Activated CD4-positive, alpha-beta T cell treated with anti-CD3 and anti-CD28 coated beads, Interleukin-2, amount 50 U/mL, for 4 hours (primary cell): ENCODE data around the gene EHD1.

Experiments
- DNase-seq, 2 experiments: peaks; one replicate each; pipeline ENCODE4 v3.0.0-alpha.2; 2020

EHD1 gene

GRCh38 chr11:64841592-64842365 is 36.6 kb downstream of the EHD1 start:
- no peak for DNase-seq

- no peak for DNase-seq
Measured at GRCh38 chr11:64839887-64840782, 38.3 kb downstream of the EHD1 start.

- no peak for DNase-seq
Measured at GRCh38 chr11:64839335-64839734, 39.1 kb downstream of the EHD1 start.

- no peak for DNase-seq
Measured at GRCh38 chr11:64838600-64839334, 39.7 kb downstream of the EHD1 start.

GRCh38 chr11:64837887-64838351 is 40.5 kb downstream of the EHD1 start:
- DNase-seq = no peak

GRCh38 chr11:64836448-64837072 is 41.9 kb downstream of the EHD1 start:
- no peak for DNase-seq

- no peak for DNase-seq
Measured at GRCh38 chr11:64835616-64836447, 42.6 kb downstream of the EHD1 start.

GRCh38 chr11:64834723-64835615 is 43.5 kb downstream of the EHD1 start:
- DNase-seq = no peak

- DNase-seq = no peak
Measured at GRCh38 chr11:64834031-64834722, 44.2 kb downstream of the EHD1 start.

GRCh38 chr11:64833509-64833908 is 44.9 kb downstream of the EHD1 start:
- DNase-seq = no peak

- DNase-seq = no peak
Measured at GRCh38 chr11:64833198-64833502, 45.3 kb downstream of the EHD1 start.

GRCh38 chr11:64832467-64833197 is 45.8 kb downstream of the EHD1 start:
- no peak for DNase-seq

GRCh38 chr11:64831411-64831891 is 47.0 kb downstream of the EHD1 start:
- no peak for DNase-seq

- no peak for DNase-seq
Measured at GRCh38 chr11:64829536-64830251, 48.7 kb downstream of the EHD1 start.

- no peak for DNase-seq
Measured at GRCh38 chr11:64827451-64827839, 51.0 kb downstream of the EHD1 start.

GRCh38 chr11:64826578-64827450 is 51.6 kb downstream of the EHD1 start:
- no peak for DNase-seq

GRCh38 chr11:64826062-64826461 is 52.4 kb downstream of the EHD1 start:
- DNase-seq = no peak
